Activated CD8-positive, alpha-beta memory T cell treated with anti-CD3 and anti-CD28 coated beads, Interleukin-2, amount 50 U/mL, for 24 hours (primary cell): ENCODE measurements around the gene JPH2.

Experiments used
- DNase-seq: peaks from one replicate; pipeline ENCODE4 v3.0.0-alpha.2; 2020; ENCODE audit errors: extremely low read depth

JPH2 gene

DNA sequence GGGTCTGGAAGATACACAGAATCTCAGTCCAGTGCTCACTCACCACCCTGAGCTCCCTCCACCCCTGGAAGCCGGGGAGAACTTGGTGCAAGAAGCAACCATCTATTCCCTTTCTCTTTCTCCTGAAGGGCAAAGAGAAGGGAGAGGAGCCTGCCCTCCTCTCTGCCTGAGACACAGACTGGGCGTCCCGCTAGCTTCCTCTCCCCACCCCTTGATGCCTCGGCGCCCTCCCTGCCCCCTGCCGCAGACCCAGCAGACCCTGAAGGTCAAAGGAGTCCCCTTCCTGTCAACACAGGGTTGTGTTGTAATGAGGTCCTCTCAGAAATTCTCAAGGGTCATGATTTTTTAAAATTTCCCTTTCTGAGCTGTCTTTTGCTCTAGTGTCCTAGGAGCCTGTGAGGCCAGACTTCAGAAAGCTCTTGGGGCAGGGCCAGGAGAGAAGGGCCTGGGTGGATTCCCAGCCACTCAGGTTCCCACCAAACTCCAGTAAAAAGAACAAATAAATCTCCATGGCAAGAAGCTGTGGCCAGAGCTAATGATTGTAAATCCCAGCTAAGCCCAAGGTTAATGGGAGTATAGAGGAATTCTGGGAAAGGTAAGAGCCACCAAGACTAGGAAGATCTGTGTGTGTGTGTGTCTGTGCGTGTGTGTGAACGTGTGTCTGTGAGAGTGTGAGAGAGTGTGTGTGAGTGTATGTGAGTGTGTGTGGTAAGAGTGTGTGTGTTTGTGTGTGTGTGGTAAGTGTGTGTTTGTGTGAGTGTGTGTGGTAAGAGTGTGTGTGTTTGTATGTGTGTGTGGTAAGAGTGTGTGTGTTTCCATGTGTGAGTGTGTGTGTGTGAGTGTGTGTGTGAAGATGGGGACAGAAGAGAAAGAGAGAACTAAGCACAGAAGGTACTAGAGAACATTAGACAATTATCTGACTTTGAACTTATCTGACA, 1.1 kb upstream of the JPH2 start:
- no peak for DNase-seq

DNA sequence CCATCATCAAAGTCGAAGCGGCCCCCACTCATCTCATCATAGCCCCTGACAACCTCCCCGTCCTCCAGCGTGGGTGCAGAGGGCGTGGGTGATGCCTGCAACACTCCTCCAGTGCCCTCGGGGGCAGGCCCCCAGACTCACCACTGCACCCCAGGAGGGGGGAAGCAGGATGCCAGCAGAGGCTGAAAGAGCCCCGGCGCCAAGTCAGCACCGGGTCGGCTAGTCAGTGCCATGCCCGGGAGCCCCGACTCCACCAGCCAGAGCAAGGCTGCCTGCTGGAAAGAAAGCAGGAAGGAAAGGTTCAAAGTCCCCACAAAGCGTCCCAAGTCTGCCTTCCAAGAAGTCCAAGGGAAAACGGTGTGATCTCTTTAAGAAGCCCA, 324 bp downstream of the JPH2 start:
- DNase-seq, result no peak

GRCh38 chr20:44186201-44186600, 787 bp downstream of the JPH2 start:
- no peak for DNase-seq

- no peak for DNase-seq
Measured at GRCh38 chr20:44185574-44185973, 1.4 kb downstream of the JPH2 start.

DNA sequence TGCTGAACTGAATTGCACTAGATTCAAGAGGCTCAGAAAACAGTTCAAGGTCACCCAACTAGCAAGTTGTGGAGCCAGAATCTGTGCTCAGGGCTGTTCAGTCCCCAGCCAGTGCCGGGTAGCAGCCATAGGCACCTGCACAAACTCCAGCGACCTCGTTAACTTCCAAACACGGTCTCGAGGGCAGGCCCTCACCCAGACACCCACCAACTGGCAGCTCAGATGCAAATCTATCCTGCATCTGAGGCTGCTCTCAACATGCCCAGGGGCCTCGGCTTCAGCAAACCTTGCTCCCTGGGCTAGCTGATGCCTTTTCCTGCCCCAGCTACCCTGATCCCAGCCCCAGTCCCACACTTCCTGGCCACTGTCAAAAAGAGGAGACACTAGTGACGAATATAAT, 3.7 kb downstream of the JPH2 start:
- no peak for DNase-seq

DNA sequence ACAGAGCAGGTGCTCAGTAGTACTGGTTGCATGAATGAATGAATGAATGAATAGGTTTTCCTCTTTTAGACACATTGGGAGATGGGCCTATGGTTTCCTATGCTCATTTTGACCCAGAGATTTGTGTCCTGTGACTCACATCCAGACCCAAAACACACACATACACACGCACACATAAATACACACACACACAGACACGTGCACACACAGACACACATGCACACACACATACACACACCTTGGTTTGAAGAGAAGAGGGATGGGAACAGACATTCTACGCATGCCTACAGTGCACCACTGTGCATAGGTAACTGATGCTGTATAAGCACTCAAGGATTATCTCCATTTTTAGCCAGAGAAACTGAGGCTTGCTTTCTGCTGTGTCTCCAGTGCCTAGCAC, 4.1 kb downstream of the JPH2 start:
- no peak for DNase-seq

DNA sequence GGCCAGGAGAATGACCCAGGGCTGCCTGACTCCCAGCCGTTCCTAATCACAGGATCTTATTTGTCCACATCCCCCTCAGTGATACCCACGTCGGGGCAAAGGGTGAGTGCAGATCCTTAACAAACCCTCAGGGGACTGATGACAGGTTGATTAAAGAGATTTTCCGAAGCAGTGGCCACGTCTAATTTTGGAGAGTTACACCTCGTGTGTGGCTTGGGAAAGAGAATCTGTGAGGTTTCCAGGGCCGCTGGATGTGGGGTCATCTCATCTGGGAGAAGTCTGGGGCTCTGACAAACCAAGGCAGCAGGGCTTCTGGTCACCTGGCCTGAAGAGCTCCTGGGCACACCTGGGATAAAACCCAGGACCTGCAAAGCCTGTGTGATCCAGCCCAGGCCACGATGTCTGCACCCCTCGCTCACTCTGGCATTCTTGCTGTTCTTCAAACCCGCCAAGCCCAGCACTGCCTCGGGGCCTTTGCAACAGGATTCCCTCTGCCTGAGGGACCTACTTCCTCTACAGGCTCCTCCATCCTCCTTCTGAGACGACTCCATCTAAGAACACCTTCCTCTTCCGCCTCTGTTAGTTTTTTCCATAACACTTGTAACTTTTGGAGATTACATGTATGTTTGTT, 4.7 kb downstream of the JPH2 start:
- DNase-seq, result no peak

DNA sequence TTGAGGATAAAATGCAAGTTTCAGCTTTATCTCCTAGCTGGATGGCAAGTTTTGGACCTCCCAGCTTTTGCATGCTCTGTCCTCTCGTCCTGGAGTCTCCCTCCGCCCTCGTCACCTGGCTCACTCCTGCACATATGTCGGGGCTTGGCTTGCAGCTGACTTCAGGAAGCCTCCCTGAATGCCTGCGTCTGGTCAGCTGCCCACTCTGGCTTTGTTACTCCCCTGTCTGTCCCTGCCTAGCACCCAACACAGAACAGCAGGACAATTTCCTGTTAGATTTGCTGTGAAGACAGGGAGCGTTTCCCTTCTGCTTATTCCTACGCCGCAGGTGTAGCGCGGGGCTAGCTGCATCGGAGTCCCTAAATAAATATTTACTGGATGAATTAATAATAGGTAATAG, 5.4 kb downstream of the JPH2 start:
- no peak for DNase-seq

- no peak for DNase-seq
Measured at GRCh38 chr20:44180814-44181213, 6.2 kb downstream of the JPH2 start.

GRCh38 chr20:44176833-44177534, 10.0 kb downstream of the JPH2 start:
- DNase-seq, result no peak

- DNase-seq, result no peak
Measured at GRCh38 chr20:44174996-44175765, 11.8 kb downstream of the JPH2 start.

DNA sequence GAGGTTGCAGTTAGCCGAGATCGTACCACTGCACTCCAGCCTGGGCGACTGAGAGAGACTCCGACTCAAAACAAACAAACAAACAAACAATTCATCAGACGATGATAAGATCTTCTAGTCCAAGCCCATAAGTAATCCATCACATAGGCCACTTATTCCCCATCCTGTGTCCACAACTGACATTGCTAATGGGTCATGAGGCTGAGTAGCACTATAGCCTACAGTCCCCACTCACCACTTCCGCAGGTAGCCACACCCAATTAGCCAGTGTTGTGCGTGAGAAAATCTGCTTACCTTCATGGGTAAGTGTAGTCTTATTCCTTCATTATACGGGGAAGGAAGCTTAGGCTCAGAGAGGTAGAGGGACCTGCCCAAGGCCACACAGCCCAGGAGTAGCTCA, 13.1 kb downstream of the JPH2 start:
- no peak for DNase-seq

- DNase-seq, result no peak
Measured at GRCh38 chr20:44173116-44173515, 13.9 kb downstream of the JPH2 start.

- DNase-seq, result no peak
Measured at GRCh38 chr20:44172572-44172950, 14.4 kb downstream of the JPH2 start.

- no peak for DNase-seq
Measured at GRCh38 chr20:44171775-44172571, 15.0 kb downstream of the JPH2 start.

DNA sequence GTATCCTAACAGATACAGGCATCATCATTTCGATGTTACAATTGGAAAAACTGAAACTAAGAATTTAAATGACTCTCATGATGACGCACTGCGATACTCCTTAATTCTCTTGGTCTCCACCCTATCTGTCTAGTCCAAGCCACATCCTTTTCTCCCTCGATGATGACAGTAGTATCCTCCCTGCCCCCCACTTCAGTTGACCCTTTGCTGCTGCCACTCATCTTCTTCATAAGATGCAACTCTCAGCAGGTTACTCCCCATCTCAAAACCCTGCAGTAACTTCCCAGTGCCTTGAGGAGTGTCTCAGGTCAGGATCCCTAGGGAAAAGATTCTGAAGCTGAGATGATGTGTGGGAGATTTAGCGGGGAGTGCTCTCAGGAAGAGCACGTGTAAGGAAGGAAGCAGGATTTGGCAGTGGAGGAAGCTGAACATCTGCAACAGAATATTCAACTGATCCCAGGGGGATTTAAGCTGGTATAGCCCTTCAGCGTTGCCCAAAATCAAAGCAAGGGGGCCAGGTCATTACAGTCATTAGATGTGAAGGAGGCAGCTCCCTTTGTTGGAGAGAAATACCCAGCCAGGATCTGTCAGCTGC, 16.1 kb downstream of the JPH2 start:
- no peak for DNase-seq

DNA sequence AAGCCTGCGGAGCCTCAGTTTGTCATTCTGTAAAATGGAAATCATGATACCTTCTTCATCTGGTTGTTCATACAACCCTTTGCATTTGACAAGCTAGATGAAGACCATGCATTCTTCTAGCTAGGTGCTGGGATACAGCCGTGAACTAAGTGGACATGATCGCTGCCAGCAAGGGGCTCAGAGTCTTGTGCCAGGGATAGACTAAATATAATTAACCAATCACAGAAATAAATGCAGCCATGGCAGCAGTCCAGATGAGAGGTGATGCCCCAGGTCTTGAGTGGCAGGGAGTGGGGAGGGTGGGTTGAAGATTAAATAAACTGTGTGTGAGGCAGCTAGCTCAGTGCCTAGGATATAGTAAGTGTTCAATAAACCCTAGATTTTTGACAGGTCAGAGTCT, 19.3 kb downstream of the JPH2 start:
- DNase-seq, result no peak

DNA sequence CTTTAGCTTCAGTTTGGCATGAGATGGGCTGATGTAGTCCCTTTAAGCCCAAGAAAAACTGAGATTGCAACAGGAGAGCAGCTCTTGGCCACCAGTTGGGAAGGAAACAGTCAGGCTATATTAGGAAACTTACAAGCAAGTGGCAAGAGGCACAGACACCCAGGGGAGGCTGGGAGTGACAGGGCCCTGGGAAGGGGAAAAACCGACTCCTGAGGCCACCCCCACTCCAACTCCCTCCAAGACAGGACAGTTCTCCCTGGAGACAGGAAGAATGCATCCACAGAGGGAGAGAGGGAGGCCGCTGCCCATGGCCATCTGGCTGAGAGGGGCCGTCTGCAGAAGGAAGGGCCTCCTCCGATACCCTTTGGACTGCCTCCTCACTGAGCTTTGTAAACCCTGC, 20.5 kb downstream of the JPH2 start:
- DNase-seq, result no peak

DNA sequence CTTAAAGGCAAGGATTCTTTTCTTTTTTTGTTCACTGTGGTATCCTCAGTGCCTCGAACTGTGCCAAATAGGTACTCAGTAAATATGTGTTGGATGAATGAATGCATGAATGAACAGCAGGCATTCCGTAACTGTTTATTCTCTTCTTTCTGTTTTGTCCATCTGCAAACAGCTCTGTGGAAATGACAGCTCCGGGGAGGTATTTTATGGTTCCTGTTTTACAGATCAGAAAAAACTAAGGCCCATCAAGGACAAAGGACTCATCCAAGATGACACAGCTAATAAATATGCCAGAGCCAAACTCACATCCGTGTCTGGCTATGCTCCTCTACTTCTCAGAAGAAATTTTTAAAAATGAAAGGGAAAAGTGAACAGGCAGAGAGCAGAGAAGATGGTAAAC, 21.0 kb downstream of the JPH2 start:
- no peak for DNase-seq

GRCh38 chr20:44160133-44160532, 26.9 kb downstream of the JPH2 start:
- no peak for DNase-seq

DNA sequence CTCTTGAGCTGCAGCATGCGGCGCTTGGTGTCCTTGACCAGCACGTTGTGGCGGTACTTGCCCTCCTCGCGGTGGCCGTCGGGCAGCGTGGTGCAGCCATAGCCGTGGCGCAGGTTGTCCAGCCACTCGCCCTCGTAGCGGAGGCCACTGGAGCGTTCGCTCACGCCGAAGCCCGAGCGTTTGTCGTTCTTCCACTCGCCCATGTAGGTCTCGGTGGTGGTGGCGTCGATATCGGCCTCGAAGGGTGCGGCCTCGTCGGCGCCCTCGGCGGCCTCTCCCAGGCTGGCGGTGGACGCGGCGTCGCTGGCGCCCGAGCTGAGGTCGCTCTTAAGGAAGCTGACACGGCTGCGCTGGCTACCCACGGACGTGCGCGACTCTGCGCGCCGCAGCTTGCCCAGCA, 27.3 kb downstream of the JPH2 start:
- no peak for DNase-seq
